IMR-90 (cell line): ENCODE results near the gene WDR5. TPM values are rescaled to one million over a fixed set of nuclear protein-coding genes. Genes with fewer than 3 reads are reported as not detected.

Source experiments
- ATAC-seq: fragments of 200-7000 bp; cut with Tn5 transposase; 2 replicates; pipeline ENCODE4 v1.9.1; 2020; ENCODE audit warnings: low read depth, mild to moderate bottlenecking, moderate library complexity
- BruUV-seq: library from RNA; stranded (reverse); fragments of 400-500 nt; replicated peaks from 2 replicates; lab custom pipeline; 2021; lab: Mats Ljungman, UMichigan
- CTCF ChIA-PET: fragments of 300-600 bp; formaldehyde crosslinking; extraction: SDS; loops from one replicate; lab custom pipeline; 2021; ENCODE audit warnings: antibody characterized with exemption; lab: Yijun Ruan, JAX
- POLR2A ChIA-PET: fragments of 300-600 bp; sonication (Branson Sonifier 250); formaldehyde crosslinking; loops from one replicate; lab custom pipeline; 2022; ENCODE audit warnings: antibody characterized with exemption; ENCODE audit not compliant: unreplicated experiment; lab: Charles Lee
- DNase-seq: peaks from one replicate; pipeline ENCODE4 v3.0.0; 2013
- H2AFZ ChIP-seq: replicated peaks from 2 replicates; pipeline ENCODE3; 2013; ENCODE audit warnings: low read length, mild to moderate bottlenecking; ENCODE audit not compliant: poor library complexity
- H2AK5ac ChIP-seq: 2 replicates; pipeline ENCODE4 v1.6.1; 2013; ENCODE audit warnings: low read depth, low read length, inconsistent platforms
- H2AK9ac ChIP-seq: replicated peaks from 2 replicates; pipeline ENCODE3; 2013; ENCODE audit warnings: mild to moderate bottlenecking, low read depth, low read length, moderate library complexity; ENCODE audit not compliant: poor library complexity
- H2BK120ac ChIP-seq: 2 replicates; pipeline ENCODE4 v1.6.1; 2013; ENCODE audit warnings: low read depth, low read length, inconsistent platforms
- H2BK15ac ChIP-seq: 3 replicates; pipeline ENCODE4 v1.6.1; 2013; ENCODE audit warnings: low read depth, low read length, inconsistent platforms
- H2BK20ac ChIP-seq: 2 replicates; pipeline ENCODE4 v1.6.1; 2013; ENCODE audit warnings: low read depth, mild to moderate bottlenecking, inconsistent platforms, low read length, moderate library complexity
- H2BK5ac ChIP-seq: 2 replicates; pipeline ENCODE4 v1.6.1; 2013; ENCODE audit warnings: mild to moderate bottlenecking, low read depth, low read length, inconsistent platforms; ENCODE audit not compliant: poor library complexity, severe bottlenecking
- H3K14ac ChIP-seq: replicated peaks from 2 replicates; pipeline ENCODE4 v1.6.1; 2013; ENCODE audit warnings: low read depth, low read length, inconsistent platforms
- H3K18ac ChIP-seq: 2 replicates; pipeline ENCODE4 v1.6.1; 2013; ENCODE audit warnings: low read depth, low read length, control low read depth
- H3K23ac ChIP-seq: 2 replicates; pipeline ENCODE4 v1.6.1; 2013; ENCODE audit warnings: low read depth, low read length, inconsistent platforms
- H3K27ac ChIP-seq: 2 replicates; pipeline ENCODE4 v1.5.1; 2013; ENCODE audit warnings: mild to moderate bottlenecking, control low read depth, low read length; ENCODE audit not compliant: insufficient read depth
- H3K27me3 ChIP-seq: 2 replicates; pipeline ENCODE4 v1.6.1; 2013; ENCODE audit warnings: low read length; ENCODE audit not compliant: control insufficient read depth, insufficient read depth
- H3K36me3 ChIP-seq: 2 replicates; pipeline ENCODE4 v1.6.1; 2013; ENCODE audit warnings: low read length, mixed read lengths; ENCODE audit not compliant: control insufficient read depth, insufficient read depth
- H3K4ac ChIP-seq: 2 replicates; pipeline ENCODE4 v1.6.1; 2013; ENCODE audit warnings: low read depth, low read length, inconsistent platforms
- H3K4me1 ChIP-seq: 2 replicates; pipeline ENCODE4 v1.6.1; 2013; ENCODE audit warnings: low read length, mixed read lengths; ENCODE audit not compliant: control insufficient read depth, insufficient read depth
- H3K4me2 ChIP-seq: 2 replicates; pipeline ENCODE4 v1.6.1; 2013; ENCODE audit warnings: low read depth, mild to moderate bottlenecking, control low read depth, low read length, moderate library complexity
- H3K4me3 ChIP-seq: 2 replicates; pipeline ENCODE4 v1.5.1; 2013; ENCODE audit warnings: low read depth, mild to moderate bottlenecking, control low read depth, low read length, moderate library complexity; ENCODE audit not compliant: insufficient read depth
- H3K56ac ChIP-seq: 2 replicates; pipeline ENCODE4 v1.6.1; 2013; ENCODE audit warnings: low read length, inconsistent platforms; ENCODE audit not compliant: insufficient read depth; ENCODE audit errors: extremely low read depth
- H3K79me1 ChIP-seq, 2 experiments: 2 replicates each; pipeline ENCODE4 v1.6.1; 2013; ENCODE audit warnings: low read length in 2 of 2, inconsistent platforms in 1 of 2, low read depth in 1 of 2
- H3K9ac ChIP-seq: 2 replicates; pipeline ENCODE4 v1.6.1; 2013; ENCODE audit warnings: low read depth, low read length, control low read depth
- H3K9me1 ChIP-seq: 2 replicates; pipeline ENCODE4 v1.6.1; 2013; ENCODE audit warnings: low read length, inconsistent platforms; ENCODE audit not compliant: insufficient read depth
- H3K9me3 ChIP-seq: 2 replicates; pipeline ENCODE4 v1.6.1; 2013; ENCODE audit warnings: low read length; ENCODE audit not compliant: control insufficient read depth, insufficient read depth
- H4K20me1 ChIP-seq: 2 replicates; pipeline ENCODE4 v1.6.1; 2013; ENCODE audit warnings: low read length, inconsistent platforms; ENCODE audit not compliant: insufficient read depth
- H4K5ac ChIP-seq: 2 replicates; pipeline ENCODE4 v1.6.1; 2013; ENCODE audit warnings: mild to moderate bottlenecking, low read depth, low read length, control low read depth
- H4K8ac ChIP-seq, 2 experiments: 2 replicates each; pipeline ENCODE4 v1.6.1; 2013; ENCODE audit warnings: low read depth in 2 of 2, low read length in 2 of 2, control low read depth in 1 of 2, inconsistent platforms in 1 of 2
- H4K91ac ChIP-seq: 2 replicates; pipeline ENCODE4 v1.6.1; 2013; ENCODE audit warnings: low read depth, low read length, inconsistent platforms; ENCODE audit not compliant: insufficient read depth
- BHLHE40 ChIP-seq: fragments of 150-350 bp; IDR thresholded peaks from 2 replicates; pipeline ENCODE4 v1.6.1; 2016; ENCODE audit warnings: mild to moderate bottlenecking, low read depth, low read length
- CEBPB ChIP-seq: IDR thresholded peaks from 2 replicates; pipeline ENCODE4 v1.6.1; 2012; ENCODE audit warnings: low read depth, low read length, improper control_type of control experiment
- ELK1 ChIP-seq: fragments of 150-350 bp; IDR thresholded peaks from 2 replicates; pipeline ENCODE4 v1.6.1; 2016; ENCODE audit warnings: low read depth, mild to moderate bottlenecking, low read length, moderate library complexity, borderline replicate concordance
- FOS ChIP-seq: fragments of 150-350 bp; IDR thresholded peaks from 2 replicates; pipeline ENCODE4 v1.6.1; 2016; ENCODE audit warnings: low read depth, low read length
- MAFK ChIP-seq: IDR thresholded peaks from 2 replicates; pipeline ENCODE4 v1.6.1; 2012; ENCODE audit warnings: low read depth, low read length, improper control_type of control experiment
- MAZ ChIP-seq: IDR thresholded peaks from 2 replicates; pipeline ENCODE4 v1.6.1; 2012; ENCODE audit warnings: low read depth, mild to moderate bottlenecking, low read length, improper control_type of control experiment, moderate library complexity, borderline replicate concordance
- MXI1 ChIP-seq: IDR thresholded peaks from 2 replicates; pipeline ENCODE4 v1.6.1; 2012; ENCODE audit warnings: low read depth, mild to moderate bottlenecking, low read length, moderate library complexity, borderline replicate concordance
- NFE2L2 ChIP-seq: fragments of 150-350 bp; IDR thresholded peaks from 2 replicates; pipeline ENCODE4 v1.6.1; 2016; ENCODE audit warnings: low read depth, mild to moderate bottlenecking, low read length
- POLR2A ChIP-seq: IDR thresholded peaks from 2 replicates; pipeline ENCODE4 v1.6.1; 2012; ENCODE audit warnings: mild to moderate bottlenecking, low read depth, low read length
- RAD21 ChIP-seq: IDR thresholded peaks from 2 replicates; pipeline ENCODE4 v1.6.1; 2012; ENCODE audit warnings: low read length, improper control_type of control experiment
- RCOR1 ChIP-seq: IDR thresholded peaks from 2 replicates; pipeline ENCODE4 v1.6.1; 2012; ENCODE audit warnings: mild to moderate bottlenecking, low read length, improper control_type of control experiment; ENCODE audit not compliant: insufficient replicate concordance
- USF2 ChIP-seq: fragments of 150-350 bp; IDR thresholded peaks from 2 replicates; pipeline ENCODE4 v1.6.1; 2017; ENCODE audit warnings: mild to moderate bottlenecking, antibody characterized with exemption, low read length, low read depth
- WGBS, 2 experiments: methylation state at CpG; one replicate each; pipeline versions ENCODE4 v1.1.5 to v1.1.7; 2013; ENCODE audit warnings: missing lambda C conversion rate in 2 of 2; ENCODE audit not compliant: insufficient read length in 1 of 2; ENCODE audit errors: extremely low coverage in 2 of 2; 5-methylcytosine and 5-hydroxymethylcytosine counted together
- dilution Hi-C: fragments of 300-500 bp; cut with HindIII; formaldehyde crosslinking; loops from one replicate; pipeline ENCODE4 v1.14.3; 2018; ENCODE audit warnings: low sequenced_read_pairs; ENCODE audit not compliant: unreplicated experiment
- in situ Hi-C: fragments of 300-500 bp; cut with MboI; formaldehyde crosslinking; loops from 3 replicates; pipeline ENCODE4 v1.14.3; 2019; ENCODE audit warnings: low sequenced_read_pairs, inconsistent platforms, mixed read lengths
- intact Hi-C: fragments of 100-400 bp; cut with micrococcal nuclease; formaldehyde crosslinking; loops from 2 replicates; pipeline ENCODE4 v1.10.0; 2022
- polyA plus RNA-seq, 3 experiments: library from polyadenylated mRNA; depleted of rRNA; stranded (reverse); fragments of >200 nt; gene quantifications; 2 replicates each; pipeline ENCODE4 v1.2.3, GENCODE V29; 2012; ENCODE audit warnings: low replicate concordance in 1 of 3
- total RNA-seq: library from RNA; depleted of rRNA; stranded (reverse); fragments of >200 nt; gene quantifications from 2 replicates; pipeline ENCODE4 v1.2.3, GENCODE V29; 2012

Gene WDR5
- total and polyA plus RNA-seq, 2 of the 4 experiments (the other 2 are of a cell fraction) = 18.3 to 26.6 TPM

GRCh38 chr9:134130503-134131375 lies 5.1 kb upstream of the WDR5 start (continued):
- TF ChIP-seq BHLHE40 = no peak
- no peak for TF ChIP-seq FOS
- no peak for TF ChIP-seq CEBPB

- ChIA-PET POLR2A (no interaction called here), CTCF (interaction anchor here (0.6 kb wide), 1 partner anchor 339 kb away, joined by 3 read pairs; no protein-coding TSS in a partner anchor)
- Histone ChIP-seq H3K79me1 (peaks cover 4 to 7% of the 10 kb centered on the region in 2 experiments; a peak in 3 of 4 replicates), H3K9me3 (no peaks in the 10 kb centered on the region), H3K4me3 (no peak overlapping the region), H2AFZ (peak overlapping the region; percentile 85), H3K27ac (no peak overlapping the region), H2BK15ac (no peak overlapping the region), H3K27me3 (peaks cover 9% of the 10 kb centered on the region), H4K8ac (no peak overlapping the region), H3K9me1 (0 out of 2 replicates have a peak, but pooled peaks cover 4% of the 10 kb centered on the region), H3K23ac (no peak overlapping the region), H3K36me3 (no peaks in the 10 kb centered on the region), H3K9ac (no peak overlapping the region), H2BK120ac (no peak overlapping the region), H3K14ac (no peak overlapping the region), H4K5ac (no peak overlapping the region), H4K20me1 (peaks cover under 1% of the 10 kb centered on the region; the same call in 1 of the 2 replicates), H2BK20ac (no peak overlapping the region), H4K91ac (no peak overlapping the region), H3K4ac (no peak overlapping the region), H3K56ac (no peak overlapping the region), H2AK5ac (no peak overlapping the region), H2AK9ac (peak overlapping the region; percentile 78), H3K4me2 (no peak overlapping the region), H2BK5ac (no peak overlapping the region), H3K18ac (no peak overlapping the region), H3K4me1 (peaks cover 6% of the 10 kb centered on the region; the same call in 1 of the 2 replicates)
- intact Hi-C loops (no loop called here), dilution Hi-C loops (no loop called here), in situ Hi-C loops (loop anchor here (25.0 kb wide), 1 partner anchor 344 kb away; no protein-coding TSS in a partner anchor)
- BruUV-seq = no TSS peak
- 76% methylated on average over 5 of the region's 13 CpGs; no CpG with 5 or more reads in 1 of the 2 experiments for WGBS, 2 experiments
- DNase-seq (no peak), ATAC-seq (no peak)
- TF ChIP-seq ELK1 (no peak), RAD21 (no peak), BHLHE40 (no peak), MXI1 (no peak), USF2 (no peak), POLR2A (no peak), NFE2L2 (no peak), MAFK (no peak), RCOR1 (no peak), MAZ (no peak)
Observed at GRCh38 chr9:134131471-134132207, 4.2 kb upstream of the WDR5 start.
